Effector CD8-positive, alpha-beta T cell (primary cell): ENCODE measurements around the gene ITPR3.

Experiments used
- DNase-seq: peaks from one replicate; lab custom pipeline; 2025; lab: John Stamatoyannopoulos, UW

Gene ITPR3

DNA sequence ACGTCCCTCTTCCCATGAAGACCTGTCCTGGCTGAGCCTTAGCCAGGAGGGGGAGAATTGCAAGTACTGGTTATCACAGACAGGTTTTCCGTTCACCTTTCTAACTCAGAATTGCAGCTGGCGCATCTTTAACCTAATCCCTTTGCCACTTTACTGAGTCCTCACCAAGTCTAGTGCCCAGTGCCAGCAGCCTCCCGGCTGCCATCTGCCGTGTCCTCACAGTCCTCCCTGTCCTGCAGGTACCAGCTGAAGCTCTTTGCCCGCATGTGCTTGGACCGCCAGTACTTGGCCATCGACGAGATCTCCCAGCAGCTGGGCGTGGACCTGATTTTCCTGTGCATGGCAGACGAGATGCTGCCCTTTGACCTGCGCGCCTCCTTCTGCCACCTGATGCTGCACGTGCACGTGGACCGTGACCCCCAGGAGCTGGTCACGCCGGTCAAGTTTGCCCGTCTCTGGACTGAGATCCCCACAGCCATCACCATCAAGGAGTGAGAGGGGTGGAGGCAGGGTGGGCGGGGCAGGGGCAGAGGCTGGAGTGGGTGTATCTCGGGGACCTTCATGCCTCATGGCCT, 49.1 kb downstream of the ITPR3 start:
- no peak for DNase-seq

- DNase-seq = no peak
Observed at GRCh38 chr6:33670971-33671743, 50.0 kb downstream of the ITPR3 start.

- no peak for DNase-seq
Observed at GRCh38 chr6:33671744-33672072, 50.6 kb downstream of the ITPR3 start.

DNA sequence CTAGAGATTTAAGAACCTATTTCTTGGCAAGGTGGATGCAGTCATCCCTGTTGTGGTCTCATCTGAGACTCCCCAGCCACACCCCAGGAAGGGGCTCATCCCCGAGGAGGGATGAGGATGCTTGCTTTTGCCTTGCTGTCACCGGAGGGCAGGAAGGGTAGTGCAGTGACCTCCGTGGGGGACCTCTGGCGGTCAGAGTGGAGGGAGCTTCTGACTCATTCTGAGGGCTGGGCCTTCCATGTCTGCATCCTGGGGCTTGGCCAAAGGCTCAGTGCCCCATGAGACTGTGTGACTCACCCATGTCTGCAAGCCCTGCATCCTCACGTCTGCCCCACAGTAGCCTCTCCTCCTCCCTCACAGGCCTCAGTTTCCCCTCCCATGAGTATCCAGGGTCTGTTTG, 51.7 kb downstream of the ITPR3 start:
- no peak for DNase-seq

GRCh38 chr6:33673851-33674250, 52.7 kb downstream of the ITPR3 start:
- DNase-seq = no peak

GRCh38 chr6:33675968-33676367, 54.8 kb downstream of the ITPR3 start:
- DNase-seq = no peak

DNA sequence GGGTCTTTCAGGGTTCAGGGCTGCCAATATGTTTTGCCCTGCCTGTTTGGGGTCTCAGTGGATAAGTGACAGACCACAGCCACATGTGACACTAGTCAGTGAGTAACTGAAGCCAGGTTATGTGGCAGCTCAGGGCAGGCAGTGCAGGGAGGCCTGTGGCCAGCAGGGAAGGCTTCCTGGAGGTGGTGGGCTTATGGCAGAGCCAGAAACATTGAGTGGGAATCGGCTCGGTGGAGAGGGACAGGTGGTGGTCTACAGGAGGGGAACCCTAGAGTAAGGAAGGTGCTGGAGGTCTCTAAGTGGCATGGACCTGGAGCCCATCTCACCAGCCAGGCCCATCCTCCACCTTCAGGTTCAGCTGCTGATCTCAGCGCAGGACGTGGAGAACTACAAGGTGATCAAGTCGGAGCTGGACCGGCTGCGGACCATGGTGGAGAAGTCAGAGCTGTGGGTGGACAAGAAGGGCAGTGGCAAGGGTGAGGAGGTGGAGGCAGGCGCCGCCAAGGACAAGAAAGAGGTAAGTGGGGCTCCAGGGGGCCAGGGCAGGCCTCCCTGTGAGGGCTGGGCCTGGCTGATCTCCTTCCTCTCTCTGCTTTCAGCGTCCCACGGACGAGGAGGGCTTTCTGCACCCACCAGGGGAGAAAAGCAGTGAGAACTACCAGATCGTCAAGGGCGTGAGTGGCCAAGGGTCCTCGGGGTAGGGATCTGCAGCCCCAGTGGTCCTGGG, 55.5 kb downstream of the ITPR3 start:
- no peak for DNase-seq

- no peak for DNase-seq
Observed at GRCh38 chr6:33677143-33677660, 56.1 kb downstream of the ITPR3 start.

DNA sequence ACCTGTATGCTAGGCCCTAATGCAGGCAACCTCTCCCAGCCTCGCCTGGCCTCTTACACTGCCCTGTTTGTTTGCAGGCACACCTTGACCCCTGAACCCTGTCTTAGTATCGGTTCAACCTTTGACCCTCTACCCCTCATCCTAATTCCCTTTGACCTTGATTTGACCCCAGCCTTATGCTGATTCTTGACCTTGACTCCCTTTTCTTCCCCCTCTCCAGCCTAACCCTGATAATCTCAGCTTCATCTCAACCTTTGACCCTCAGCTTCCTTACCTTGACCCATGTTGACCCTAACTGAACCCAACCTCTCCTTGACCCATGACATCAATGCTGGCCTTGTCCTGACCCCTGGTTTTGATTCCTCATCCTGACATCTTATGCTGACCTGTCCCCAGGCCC, 56.6 kb downstream of the ITPR3 start:
- DNase-seq = no peak

DNA sequence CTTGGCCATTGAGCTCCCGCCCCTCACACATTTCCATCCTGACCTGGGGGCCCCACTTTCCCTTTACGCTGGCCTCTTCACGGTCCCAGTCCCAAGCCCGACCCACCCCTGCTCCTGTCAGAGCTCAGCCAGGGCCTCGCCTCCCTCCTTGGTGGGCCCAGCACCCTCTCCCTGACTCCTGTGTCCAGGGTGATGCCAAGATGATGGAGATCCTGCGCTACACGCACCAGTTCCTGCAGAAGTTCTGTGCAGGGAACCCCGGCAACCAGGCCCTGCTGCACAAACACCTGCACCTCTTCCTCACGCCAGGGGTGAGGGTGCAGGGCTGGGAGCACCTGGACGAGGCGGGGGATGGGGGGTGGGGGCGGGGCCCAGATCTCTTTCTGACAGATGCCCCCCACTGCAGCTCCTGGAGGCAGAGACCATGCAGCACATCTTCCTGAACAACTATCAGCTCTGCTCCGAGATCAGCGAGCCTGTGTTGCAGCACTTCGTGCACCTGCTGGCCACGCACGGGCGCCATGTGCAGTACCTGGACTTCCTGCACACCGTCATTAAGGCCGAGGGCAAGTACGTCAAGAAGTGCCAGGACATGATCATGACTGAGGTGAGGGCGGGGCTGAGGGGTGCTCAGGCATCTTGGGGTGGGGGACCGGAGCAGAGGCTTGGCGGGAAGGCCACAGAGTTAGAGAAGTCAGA, 57.3 kb downstream of the ITPR3 start:
- no peak for DNase-seq

- DNase-seq = no peak
Observed at GRCh38 chr6:33678932-33679490, 57.9 kb downstream of the ITPR3 start.

- DNase-seq = no peak
Observed at GRCh38 chr6:33679761-33680160, 58.6 kb downstream of the ITPR3 start.

DNA sequence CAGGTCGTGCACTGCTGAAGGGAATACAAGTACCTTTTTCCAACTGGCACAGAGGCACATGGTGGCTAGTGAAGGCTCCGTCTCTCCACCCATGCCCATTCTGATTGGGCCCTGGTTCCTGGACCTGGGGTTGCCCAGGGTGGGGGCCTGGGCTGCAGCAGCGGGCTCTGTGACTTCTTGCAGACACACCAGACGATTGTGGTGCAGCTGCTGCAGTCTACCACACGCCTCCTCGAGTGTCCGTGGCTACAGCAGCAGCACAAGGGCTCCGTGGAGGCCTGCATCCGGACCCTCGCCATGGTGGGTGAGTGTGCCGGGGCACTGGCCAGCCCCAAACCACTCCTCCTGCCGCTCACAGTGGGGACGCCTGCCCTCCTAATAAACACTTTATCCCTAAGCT, 61.2 kb downstream of the ITPR3 start:
- no peak for DNase-seq

DNA sequence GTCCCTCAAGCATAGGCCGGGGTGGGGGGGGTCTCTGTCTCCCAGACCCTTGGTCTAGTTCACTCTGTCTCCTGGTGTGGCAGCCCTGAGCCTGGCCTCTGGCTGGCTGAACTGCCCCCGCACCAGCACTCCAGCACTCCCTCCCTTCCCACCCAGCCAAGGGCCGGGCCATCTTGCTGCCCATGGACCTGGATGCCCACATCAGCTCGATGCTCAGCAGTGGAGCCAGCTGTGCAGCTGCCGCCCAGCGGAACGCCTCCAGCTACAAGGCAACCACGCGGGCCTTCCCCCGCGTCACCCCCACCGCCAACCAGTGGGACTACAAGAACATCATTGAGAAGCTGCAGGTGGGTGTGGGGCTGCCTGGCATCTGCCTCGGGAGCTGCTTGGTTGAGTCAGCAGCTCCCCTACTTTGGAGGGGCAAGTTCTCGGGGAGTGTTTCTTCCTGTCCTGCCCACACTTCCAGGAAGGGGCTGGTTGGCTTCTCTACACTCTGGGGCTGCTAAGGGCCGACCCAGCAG, 62.0 kb downstream of the ITPR3 start:
- DNase-seq = no peak

GRCh38 chr6:33683576-33684427, 62.7 kb downstream of the ITPR3 start:
- DNase-seq = no peak

DNA sequence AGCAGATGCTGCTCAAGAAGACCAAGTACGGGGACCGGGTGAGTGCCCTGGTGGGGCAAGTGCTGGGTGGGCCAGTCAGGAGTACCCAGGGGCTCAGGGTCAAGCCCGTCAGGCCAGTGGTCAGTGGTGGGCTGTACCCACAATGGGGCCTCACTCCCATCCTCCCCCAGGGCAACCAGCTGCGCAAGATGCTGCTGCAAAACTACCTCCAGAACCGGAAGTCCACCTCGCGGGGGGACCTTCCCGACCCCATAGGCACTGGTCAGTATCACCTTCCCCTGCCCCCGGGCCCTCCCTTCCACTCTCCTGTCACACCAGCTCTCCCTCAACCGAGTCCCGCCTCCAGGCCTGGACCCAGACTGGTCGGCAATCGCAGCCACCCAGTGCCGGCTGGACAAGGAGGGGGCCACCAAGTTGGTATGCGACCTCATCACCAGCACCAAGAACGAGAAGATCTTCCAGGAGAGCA, 63.3 kb downstream of the ITPR3 start:
- DNase-seq = no peak

DNA sequence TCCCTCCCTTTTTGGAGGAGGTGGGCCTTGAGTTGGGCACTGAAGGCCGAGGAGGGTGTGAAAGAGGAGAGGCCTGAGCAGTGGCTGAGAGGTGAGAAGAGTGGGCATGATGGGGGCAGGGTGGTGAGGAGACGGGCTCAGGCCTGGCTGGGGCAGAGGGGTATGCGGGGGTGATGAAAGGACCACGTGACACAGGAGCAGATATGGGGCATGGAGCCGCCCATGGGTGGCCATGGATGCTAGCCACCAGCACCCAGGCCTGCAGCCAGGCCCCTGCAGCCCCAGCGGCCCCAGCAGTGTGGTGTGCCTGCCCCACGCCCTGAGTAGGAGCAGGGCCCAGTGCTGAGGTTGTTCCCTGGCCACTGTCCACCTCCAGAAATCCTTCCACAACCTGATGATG, 63.9 kb downstream of the ITPR3 start:
- no peak for DNase-seq

GRCh38 chr6:33685411-33686224, 64.5 kb downstream of the ITPR3 start:
- no peak for DNase-seq

DNA sequence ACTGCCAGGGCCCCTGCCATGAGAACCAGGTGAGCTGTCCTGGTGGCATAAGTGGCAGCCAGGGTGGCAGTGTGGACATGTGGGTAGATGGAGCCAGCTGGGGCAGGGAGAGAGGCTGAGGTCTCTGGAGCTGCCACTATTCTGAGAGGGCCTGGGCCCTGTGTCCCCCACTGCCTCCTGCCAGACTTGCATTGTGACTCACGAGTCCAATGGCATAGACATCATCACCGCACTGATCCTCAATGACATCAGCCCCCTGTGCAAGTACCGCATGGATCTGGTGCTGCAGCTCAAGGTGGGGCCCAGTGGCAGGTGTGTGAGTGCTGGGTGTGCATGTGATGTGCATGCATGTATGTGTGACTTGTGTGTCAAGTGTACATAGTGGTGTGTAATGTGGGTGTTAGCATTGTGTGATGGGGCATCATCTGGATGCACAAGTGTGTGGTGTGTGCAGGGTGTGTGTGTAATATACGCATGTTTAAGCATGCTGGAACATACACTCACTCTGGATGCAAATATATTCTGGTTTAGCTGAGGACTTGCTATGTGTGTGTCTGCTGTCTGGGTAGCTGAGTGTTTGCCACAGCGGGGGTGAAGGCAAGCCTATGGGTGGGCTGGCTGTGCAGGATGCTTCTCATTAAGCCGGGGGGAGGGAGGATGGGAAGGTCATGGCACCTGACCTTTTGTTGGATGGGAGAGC, 65.3 kb downstream of the ITPR3 start:
- no peak for DNase-seq
